Fibroblast of lung (primary cell): ENCODE measurements around the gene FBXO8.
"Not testable (repeated sequence)": the region's sequence is repeated elsewhere in the genome, so short reads cannot be mapped to it uniquely, and the experiment has no call there.

Experiments used
- CTCF ChIP-seq, 2 donors: IDR thresholded peaks in 1 of 2; conservative IDR thresholded peaks in 1 of 2; 1 replicate in 1 of 2; 2 replicates in 1 of 2; pipeline ENCODE4 v1.5.1; 2011 to 2012; ENCODE audit warnings: low read length in 2 of 2, control low read depth in 1 of 2, inconsistent platforms in 1 of 2, low read depth in 1 of 2, mild to moderate bottlenecking in 1 of 2
- EZH2 ChIP-seq: IDR thresholded peaks from 2 replicates; pipeline ENCODE4 v1.5.1; 2012; ENCODE audit warnings: low read length, control low read depth, mild to moderate bottlenecking; ENCODE audit errors: missing control alignments

GRCh38 chr4:174294641-174295040 lies 11.2 kb upstream of the FBXO8 start:
- TF ChIP-seq CTCF (conservative IDR thresholded peaks at IDR 0.05 in 1 of 2, IDR thresholded peaks at IDR 0.05 in 1 of 2; ENCODE audit: low read depth in 1 of 2, low read length in 2 of 2); EZH2: not testable (repeated sequence)
